Stimulated activated CD8-positive, alpha-beta memory T cell treated with anti-CD3 and anti-CD28 coated beads, Interleukin-4, amount 100 ng/mL, for 4 hours (primary cell): ENCODE measurements around the gene KIAA0825.
"Not testable (repeated sequence)": the region's sequence is repeated elsewhere in the genome, so short reads cannot be mapped to it uniquely, and the experiment has no call there.

Source experiments
- DNase-seq, 2 donors: peaks; one replicate each; pipeline ENCODE4 v3.0.0-alpha.2; 2020; ENCODE audit warnings: low read depth in 2 of 2, low spot score in 1 of 2

The KIAA0825 gene

DNA sequence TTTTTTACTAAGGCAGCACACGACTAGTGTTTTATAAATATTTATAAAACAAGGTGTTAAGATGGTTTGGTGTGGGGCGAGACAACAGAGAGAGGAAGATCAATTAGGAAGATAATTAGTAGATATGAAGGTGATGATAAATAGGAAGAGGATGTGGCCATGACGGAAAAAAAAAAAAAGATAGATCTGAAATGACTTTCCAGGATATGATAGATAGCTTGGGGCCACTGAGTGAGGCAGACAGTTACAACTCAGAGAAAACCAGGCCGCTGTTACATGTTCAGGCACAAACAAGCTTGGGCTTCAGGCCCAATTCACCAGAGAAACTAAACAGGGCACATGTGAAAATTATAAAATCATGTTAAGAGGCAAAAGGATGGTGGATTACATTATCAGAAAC is 43.2 kb downstream of the KIAA0825 start:
- DNase-seq: no peak

DNA sequence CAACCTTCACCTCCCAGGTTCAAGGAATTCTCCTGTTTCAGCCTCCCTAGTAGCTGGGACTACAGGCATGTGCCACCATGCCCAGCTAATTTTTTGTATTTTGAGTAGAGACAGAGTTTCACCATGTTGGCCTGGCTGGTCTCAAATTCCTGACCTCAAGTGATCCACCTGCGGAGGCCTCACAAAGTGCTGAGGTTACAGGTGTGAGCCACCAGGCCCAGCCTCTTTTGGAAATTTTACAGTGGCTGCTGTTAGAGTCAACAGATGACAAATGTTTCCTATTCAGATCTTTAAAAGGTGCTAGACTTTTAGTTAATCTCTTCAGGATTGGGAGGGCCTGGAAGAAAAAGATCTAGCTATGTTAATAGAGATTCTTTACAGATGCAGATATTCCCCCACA is 45.1 kb downstream of the KIAA0825 start:
- not testable (repeated sequence) for DNase-seq

DNA sequence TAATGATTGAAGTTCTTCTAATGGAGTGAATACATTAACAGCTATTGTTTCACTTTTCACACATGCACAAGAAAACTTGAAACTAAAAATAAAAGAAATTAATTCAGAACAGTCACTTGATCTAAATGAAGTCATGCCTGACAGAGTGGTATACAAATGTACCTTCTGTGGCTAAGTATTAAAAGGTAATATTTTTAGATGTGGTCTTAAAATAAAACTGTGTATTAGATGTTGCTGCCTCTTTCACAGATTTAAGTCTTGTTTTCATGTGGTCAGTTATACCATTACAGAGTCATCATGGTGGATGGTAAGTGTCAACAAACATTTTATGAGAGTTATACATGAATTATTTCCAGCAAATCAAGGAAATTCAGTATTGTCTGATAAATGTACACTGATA is 47.0 kb downstream of the KIAA0825 start:
- no peak for DNase-seq

DNA sequence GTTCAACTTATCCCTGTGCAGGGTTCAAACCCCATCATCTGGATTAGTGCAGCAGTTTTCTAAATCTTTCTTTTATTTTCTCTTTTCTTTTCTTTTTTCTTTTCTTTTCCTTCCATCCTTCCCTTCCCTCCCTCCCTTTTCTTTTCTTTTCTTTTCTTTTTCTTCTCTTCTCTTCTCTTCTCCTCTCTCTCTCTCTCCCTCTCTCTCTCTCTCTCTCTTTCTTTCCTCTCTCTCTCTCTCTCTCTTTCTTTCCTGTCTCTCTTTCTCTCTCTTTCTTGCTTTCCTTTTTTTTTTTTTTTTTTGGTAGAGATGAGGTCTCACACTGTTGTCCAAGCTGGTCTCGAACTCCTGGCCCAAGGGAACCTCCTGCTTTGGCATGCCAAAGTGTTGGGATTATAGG is 53.6 kb downstream of the KIAA0825 start:
- DNase-seq: no peak

DNA sequence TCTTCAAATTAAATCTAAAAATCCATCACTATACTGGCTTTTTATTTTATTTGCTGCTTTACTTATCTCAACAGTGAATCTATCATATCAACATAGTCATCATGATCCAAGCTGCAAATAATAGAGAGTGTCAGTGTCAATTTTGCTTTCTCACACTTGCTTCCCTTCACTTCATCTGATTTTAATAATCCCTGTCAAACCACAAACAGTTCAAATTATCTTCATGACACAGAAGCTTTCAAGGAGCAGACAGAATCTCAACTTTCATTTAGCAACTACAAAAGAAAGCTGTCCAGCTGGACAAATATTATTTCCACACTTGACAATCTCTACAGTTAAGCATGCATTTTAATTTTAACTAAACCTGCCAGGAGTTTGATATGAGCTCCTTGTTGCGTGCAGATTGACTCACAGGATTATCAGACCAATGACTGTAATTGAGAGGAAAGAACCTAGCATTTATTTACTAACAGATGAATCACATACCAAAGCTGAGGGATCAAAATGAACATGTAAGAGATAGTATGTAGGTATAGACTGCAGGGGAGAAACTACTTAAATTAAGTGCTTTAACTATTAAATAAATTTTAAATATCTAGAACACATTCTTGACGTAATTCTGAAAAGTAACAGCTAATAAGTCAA is 56.0 kb downstream of the KIAA0825 start:
- no peak for DNase-seq

DNA sequence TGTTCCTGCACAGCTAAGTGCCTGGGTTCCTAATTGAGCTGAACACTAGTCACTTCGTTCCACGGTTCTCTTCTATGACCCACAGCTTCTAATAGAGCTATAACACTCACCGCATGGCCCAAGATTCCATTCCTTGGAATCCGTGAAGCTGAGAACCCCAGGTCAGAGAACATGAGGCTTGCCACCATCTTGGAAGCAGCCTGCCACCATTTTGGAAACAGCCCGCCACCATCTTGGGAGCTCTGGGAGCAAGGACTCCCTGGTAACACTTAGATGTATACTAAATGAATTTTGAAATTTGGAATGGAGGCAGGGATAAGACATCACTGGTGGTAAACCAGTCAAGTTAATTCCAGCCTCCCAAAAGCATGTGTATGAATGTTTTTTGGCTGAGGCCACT is 60.4 kb downstream of the KIAA0825 start:
- no peak for DNase-seq

DNA sequence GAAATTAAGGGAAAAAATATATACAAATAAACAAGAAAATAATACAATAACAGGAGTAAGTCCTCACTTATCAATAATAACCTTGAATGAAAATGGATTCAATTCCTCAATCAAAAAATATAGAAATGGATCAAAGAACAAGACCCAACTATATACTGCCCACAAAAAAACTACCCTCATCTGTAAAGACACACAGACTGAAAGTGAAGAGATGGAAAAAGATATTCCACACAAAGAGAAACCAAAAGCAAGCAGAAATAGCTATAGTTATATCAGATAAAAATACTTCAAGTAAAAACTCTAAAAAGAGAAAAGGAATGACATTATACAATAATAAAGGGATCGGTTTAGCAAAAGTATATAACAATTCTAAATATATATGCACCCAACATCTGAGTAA is 66.5 kb downstream of the KIAA0825 start:
- DNase-seq: no peak

DNA sequence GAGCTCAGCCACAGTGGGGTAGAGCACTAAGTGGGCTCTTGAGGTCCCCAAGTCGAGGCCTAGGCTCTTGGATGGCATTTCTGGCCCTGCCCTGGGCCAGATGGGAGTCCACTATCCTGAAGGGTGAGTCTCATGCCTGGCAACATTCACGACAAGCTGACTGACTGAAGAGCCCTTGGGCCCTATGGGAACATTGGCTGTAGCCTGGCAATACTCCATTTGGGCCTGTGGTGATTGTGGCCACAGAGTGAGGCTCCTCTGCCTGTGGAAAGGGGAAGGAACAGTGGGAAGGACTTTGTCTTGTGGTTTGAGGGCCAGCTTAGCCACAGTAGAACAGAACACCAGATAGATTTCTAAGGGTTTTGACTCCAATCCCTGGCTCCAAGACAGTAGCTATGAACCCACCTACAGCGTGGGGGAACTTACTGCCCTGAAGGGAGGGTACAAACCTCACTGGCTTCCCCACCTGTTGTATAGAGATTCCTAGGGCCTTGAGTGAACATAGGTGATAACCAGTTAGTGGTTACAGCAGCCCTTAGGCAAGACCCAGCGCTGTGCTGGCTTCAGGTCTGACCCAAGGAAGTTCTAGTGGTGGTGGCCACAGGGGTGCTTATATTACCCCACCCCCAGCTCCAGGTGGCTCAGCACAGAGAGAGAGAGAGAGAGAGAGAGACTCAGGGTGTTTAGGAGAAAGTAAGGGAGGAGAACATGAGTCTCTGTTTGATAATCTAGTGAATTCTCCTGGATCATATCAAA is 72.4 kb downstream of the KIAA0825 start:
- DNase-seq: no peak

DNA sequence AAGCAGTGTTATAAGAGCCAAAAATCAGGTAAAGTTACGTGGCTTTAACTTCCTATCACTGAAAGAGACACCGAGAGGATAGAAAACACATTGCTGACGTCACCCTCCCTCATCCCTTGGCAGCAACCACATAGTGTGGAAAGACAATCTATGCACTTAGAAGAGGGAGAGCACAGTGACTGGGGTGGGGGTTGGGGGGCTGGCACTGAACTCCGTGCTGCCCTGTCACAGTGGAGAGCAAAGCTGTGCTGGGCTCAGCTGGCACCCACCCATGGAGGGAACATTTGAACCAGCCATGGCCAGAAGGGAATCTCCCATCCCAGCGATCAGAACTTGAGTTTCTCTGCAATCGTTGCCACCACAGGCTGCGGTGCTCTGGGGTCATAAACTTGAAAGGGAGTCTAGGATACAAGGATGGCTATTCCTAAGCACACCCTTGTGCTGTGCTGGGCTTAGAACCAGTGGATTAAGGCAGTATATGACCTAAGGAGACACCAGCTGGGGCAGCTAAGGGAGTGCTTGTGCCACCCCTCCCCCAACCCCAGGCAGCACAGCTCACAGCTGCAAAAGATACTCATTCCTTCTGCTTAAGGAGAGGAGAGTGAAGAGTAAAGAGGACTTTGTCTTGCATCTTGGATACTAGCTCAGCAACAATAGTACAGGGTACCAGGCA is 73.4 kb downstream of the KIAA0825 start:
- no peak for DNase-seq

DNA sequence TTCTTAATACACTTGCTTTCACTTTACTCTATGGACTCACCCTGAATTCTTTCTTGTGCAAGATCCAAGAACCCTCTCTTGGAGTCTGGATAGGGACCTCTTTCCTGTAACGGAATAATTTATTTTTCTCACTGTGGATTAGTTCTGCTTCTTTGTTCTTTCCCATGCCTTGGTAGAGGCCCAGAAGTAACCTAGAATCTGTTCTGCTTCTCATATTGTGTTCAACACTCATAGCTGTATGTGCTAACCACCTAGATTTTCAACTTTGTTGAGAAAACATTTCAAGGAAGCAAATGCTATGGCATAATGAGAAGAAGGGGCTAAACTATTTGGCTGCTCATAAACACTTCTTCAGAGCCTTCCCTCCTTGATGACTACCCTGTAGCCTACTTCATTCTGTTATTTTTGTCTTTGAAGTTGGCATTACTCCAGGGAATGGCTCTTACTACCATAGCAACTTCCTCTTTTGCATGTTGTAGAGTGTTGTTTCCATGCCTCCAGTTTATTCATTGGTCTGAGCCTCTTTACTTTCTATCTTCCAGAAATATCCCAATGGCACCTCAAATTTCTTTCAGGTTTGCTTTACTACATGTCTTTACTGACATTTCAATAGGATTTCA is 74.3 kb downstream of the KIAA0825 start:
- DNase-seq: no peak

DNA sequence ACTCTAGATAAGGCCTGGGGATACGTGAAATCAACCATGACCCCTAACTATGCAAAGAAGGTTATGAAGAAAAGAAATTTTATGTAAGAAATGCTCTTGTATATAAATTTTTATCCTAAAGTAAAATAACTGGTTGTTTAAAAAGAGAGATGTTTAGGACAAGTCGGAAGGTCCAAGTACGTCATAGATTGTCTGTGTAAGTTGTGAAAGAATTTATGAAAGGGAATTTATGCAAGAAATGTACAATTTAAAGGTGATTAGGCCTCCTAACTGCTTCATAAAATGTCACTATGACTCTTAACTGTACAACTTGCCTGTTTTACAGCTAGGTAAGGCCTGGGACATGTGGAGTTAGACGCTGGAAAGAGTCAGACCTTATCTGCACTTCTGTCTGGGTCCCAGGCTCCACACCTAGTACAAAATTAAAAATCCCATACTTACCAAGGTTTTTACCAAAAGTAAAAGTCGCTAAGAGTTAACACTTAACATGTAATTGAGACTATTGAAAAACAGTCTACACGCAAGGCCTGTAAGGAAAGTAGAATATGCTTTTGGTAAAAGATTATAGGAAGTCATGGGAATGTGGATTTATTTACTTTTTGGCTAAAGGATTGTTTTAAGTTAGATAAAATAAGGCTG is 77.4 kb downstream of the KIAA0825 start:
- DNase-seq: no peak

DNA sequence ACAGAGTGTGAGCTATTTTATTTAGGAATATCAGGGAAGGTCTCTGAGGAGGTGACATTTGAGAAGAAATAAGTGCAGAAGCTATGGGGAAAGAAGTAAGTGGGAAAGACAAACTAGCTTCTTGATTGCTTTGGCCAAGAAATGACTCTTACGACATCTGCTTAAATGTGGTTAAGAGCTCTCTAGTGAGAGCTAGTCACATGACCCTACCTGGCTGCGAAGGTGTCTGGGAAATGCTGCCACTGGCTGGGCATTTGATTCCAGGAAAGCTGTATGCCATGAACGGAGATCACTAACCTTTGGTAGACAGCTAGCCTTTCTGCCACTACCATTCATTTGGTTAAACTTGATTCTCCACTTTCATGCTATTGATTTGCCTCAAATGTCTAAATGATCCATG is 80.1 kb downstream of the KIAA0825 start:
- DNase-seq: no peak

DNA sequence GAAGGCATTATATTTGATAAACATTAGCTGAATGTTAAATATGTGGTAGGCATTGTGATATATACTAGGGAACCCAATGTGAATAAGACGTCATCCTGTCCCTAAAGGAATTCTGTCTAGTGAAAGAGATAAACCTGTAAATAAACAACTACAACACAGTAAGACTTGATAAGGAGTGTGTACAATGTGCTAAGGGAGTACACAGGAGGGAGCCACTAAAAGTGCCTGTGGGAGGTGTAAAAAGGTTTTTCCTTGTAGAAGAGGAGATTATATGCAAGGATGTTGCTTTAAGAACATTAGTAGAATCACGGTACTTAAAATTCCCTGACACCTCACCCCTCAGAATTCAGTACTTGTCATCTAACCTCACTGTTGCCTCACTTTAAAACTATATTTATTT is 91.7 kb downstream of the KIAA0825 start:
- DNase-seq: no peak

DNA sequence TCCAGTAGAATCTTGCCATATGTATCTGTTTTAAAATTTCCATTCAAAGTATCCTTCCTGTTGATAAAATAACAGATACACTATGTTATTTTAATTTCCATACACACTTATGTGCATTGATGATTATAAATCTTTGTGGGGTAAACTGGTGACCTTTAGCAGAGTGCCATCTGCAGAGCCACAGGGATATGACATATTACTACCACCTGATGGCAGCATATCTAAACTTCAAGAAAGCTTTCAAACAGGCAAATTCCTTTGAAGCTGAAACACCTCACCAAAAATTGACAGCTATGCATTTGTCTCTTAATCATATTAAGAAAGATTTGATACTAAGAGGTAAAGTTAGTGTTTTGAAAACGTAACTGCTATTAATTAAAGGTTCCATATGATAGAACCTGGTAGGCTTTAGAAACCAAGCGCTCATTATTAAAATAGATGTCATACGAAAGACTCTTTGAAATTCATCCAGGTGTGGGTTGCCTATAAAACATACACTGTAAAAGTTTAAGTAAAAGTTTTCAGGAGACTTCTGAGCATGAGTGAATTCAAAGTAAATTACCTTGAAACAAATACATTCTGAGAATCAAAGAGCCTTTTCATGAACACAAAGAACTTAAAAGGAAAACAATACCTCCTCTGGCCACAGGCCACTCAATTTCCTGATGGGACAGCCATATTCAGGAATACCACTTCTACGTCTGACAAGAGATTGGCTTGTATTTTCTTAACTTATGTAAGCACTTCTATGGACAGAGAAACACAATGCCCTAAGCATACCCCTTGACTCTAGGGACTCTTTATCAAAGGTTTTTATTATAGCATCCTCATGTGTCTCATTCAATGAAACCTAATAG is 93.3 kb downstream of the KIAA0825 start:
- DNase-seq: no peak

DNA sequence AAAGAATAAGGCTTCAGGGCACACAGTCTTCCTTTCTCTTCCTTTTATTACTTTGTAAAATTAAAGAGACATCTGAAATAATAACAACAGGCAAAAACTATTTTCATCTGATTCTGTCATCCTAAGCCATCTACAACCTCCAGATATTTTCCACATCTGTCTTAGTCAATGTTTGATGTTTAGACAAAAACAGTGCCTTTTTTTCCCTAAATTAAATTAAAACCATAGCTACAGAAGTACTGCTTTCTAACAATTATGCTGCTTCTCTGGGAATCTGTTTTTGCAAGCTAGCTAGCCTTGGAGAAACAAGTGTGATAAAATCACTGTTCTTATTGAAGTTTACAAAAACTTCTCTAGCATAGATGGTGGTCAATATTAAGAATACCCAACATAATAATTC is 95.4 kb downstream of the KIAA0825 start:
- no peak for DNase-seq

DNA sequence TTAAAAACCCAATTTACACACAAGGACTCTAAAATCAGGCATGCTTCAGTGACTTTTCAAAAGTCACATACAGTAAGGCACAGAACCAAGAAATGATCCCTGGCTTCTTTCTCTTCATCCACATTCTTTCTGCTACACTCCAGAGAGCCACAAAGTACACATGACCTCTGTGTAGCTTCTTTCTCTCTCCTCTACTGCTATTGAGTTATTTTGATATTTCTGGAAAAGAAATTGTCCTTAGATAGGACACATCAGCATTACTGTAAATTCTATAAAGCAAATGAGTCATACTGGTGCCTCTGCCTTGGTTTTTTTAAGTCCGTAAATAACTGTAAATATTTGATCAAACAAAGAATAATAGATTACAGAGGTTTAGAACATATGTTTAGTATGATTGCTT is 96.3 kb downstream of the KIAA0825 start:
- no peak for DNase-seq

DNA sequence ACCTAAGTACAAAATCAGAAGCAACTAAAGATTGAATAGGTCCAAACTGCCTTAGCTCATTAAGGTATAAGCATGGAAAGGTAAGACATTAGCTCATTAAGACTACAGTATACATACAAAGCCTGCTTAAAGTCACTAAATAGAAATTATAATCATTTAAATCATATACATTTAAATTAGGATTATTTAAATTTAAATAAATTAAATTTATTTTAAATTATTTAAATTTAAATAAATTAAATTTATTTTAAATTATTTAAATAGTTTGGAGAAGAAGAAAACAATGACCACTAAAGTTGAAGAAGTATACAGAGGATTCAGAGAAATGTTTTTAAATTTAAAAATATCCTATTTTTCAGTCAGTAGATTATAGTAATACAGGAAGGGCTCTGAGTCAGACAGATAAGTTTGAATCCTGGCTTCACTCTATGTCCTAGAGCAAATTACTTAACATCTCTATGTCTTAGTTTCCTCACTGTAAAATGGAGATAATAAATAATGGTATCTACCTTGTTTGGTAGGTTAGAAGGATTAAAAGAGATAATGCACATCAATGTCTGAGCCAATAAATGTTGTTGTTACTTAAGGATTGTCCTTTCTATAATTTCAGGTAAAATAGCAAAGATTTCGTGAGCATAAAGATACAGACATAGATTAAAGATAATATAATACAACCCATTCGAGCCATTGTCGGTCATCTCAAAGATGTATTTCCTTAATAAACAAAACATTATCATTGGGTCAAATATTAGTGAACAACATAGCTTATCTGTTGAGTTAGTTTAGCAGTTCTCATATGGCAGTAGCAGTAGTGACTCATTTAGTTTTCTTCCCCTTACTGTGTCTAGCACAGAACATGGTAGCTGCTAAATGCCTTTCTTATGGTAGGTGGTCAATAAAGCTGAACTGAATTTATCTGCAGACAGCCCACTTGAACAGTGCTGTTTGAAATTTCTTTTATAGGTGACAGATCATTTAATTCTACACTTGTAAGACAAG is 100.6 kb downstream of the KIAA0825 start:
- DNase-seq: no peak

DNA sequence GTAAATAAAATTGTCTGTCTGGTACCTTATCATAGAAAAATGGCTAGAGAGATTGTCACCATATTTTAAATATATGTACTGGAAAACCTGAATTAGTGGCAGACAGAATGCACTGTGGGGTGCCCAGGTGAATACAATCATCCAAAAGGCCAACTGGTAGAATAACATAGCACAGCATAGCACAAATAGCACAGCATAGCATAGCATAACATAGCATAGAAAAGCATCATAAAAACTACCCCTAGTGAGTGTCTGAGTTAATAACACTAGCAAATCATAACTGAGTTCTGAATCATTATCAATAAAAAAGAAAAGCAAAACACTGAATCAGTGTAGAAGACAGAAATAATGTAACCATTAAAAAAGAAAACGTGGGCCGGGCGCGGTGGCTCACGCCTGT is 102.3 kb downstream of the KIAA0825 start:
- no peak for DNase-seq

DNA sequence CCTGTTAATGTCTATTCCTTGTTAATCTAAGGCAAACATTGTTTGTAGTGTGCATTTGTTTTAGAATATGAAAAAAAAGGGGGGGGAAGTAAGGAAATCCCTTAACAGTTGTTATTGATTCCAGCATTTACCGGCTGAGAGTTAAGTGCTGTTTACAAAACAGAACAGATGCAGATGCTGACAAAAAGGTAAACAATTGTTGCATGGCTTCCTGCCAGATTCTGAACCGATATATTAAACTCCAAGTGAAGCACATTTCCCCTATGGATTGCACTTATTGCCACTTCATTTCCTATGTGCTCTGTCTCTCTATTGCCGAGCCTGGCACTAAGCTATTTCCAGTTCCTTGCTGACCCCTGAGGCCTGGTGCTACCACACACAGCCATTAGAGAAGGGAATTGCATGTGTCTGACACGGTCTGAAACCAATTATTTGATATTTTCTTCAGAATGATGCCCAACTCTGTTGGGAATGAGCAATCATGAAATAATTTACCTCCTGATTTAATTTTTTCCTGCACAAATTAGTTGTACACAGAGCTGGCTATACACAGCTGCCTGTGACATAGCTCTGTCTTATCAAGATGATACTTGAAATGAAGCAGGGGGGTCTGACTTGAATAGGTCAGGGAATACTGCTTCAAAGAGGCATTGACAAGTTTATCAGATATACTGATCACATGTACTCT is 109.8 kb downstream of the KIAA0825 start:
- DNase-seq: no peak
